Fibroblast of skin of scalp (primary cell): ENCODE data around the gene CDK18.
A peak's percentile ranks its signal among the peaks of the same experiment; 100 is the strongest.

Source experiments
- DNase-seq: peaks from one replicate; pipeline ENCODE4 v3.0.0-alpha.2; 2013

Gene CDK18

GRCh38 chr1:205541161-205541886 lies 36.9 kb downstream of the CDK18 start:
- DNase-seq, result no peak

DNA sequence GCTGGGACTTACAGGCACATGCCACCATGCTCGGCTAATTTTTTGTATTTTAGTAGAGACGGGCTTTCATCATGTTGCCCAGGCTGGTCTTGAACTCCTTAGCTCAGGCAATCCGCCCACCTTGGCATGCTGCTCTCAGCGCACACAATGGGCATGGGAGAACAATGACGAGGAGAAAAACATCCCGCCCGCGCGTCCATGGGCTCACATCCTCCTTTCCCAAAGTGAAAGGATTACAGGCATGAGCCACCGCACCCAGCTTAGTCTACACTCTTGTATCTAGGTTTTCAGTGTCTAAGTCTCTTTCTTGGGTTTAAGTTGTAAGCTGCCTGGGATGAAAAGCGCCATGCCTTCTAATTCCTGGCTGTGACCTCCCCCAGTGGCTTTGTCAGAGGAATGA lies 37.9 kb downstream of the CDK18 start:
- no peak for DNase-seq

GRCh38 chr1:205543351-205544301 lies 39.2 kb downstream of the CDK18 start:
- DNase-seq, result peak; percentile 84

DNA sequence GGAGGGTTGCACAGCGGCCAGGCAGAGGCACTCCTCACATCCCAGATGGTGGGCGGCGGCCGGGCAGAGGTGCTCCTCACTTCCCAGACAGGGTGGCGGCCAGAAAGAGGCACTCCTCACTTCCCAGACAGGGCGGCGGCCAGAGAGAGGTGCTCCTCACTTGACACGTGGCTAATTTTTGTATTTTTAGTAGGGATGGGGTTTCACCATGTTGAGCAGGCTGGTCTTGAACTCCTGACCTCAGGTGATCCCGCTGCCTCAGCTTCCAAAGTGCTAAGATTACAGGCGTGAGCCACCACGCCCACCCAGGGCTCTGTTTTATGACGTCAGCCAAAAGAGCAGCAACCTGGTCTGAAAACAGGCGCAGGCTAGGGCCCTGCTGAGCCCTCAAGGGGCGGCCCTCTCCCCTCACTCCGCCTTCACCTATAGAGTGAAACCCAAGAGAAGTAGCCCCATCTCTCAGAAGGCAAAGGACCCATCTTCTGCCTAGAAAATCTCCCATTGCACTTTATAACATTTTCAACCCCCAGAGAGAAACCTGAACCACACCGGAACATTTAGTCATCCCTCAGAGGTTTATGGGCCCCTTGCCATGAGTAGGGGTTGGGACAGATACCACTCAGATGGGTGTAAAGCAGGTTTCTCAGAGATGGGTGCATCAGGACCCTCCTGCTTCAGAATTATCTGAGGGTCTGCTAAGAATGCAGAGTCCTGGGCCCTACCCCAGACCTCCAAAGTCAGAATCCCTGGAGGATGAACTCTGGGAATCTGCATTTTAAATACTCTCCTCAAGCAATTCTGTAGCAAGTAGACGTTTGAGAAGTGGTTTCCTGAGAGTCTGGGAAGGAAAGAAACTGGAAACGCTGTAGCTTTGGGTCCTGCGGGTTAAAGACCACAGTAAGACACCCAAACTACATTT lies 40.8 kb downstream of the CDK18 start:
- no peak for DNase-seq

DNA sequence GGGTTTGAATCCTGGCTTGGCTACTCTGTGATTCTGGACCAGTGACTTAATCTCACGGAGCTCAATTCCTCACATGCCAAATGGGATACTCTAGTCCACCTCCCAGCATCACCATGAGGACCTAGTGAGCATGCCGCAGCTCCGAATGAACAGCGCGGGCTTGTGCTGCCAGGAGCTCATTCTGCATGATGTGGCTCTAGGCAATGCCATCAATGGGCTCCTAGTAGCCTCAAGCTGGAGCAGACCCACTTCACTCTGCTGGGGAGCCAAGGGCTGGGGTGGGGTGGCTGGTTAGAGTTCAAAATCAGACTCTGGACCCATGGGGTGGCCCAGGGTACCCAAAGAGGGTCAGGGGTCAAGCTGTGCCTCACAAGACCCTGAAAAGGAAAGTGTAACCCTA lies 41.5 kb downstream of the CDK18 start:
- DNase-seq, result no peak

DNA sequence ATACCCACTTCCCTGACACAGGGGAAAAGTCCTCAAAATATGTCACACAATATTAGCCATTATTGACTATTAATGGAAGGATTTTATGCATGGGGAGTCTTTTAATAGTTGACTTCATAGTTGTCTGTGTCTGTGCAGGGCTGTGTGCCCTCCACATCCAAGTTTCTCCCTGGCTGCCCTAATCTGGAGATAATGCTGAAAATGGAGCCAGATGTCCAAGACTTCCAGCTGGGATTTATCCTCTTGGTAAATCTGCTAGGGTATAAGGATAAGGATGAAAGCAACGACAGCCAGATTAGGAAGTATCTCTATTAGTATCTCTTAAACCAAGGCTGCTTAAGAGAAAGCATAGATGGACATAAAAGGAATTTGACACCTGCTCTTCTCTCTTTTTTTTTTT lies 42.1 kb downstream of the CDK18 start:
- DNase-seq, result no peak

GRCh38 chr1:205547936-205548827 lies 43.7 kb downstream of the CDK18 start:
- DNase-seq, result no peak

DNA sequence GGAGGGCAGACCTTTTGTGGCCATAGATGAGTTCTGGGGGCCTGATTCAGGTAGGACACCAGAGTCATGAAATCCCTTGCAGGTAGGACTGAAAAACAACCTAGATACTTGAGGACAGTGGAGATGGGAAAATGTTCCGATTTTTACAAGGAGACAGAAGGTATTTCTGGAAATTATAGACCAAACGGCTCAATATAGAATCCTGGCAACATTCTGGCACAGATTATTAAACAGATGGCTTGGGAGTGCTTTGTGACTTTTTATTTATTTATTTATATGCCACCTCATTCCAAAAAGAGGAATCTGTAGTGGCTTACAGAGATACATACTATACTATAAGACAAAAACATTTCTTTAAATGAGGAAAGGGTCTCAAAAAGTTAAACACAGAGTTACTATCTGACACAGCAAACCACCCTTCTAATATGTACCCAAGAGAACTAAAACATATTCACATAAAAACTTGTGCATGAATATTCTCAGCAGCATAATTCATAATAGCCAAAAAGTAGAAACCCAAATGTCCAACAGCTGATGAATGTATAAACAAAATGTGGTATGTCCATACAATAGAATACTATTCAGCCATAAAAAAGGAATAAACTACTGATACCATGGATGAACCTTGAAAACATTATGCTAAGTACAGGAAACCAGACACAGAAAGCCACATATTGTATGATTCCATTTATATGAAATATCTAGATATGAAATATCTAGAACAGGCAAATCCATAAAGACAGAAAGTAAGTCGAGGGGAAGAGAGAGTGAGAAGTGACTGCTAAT lies 49.8 kb downstream of the CDK18 start:
- no peak for DNase-seq

DNA sequence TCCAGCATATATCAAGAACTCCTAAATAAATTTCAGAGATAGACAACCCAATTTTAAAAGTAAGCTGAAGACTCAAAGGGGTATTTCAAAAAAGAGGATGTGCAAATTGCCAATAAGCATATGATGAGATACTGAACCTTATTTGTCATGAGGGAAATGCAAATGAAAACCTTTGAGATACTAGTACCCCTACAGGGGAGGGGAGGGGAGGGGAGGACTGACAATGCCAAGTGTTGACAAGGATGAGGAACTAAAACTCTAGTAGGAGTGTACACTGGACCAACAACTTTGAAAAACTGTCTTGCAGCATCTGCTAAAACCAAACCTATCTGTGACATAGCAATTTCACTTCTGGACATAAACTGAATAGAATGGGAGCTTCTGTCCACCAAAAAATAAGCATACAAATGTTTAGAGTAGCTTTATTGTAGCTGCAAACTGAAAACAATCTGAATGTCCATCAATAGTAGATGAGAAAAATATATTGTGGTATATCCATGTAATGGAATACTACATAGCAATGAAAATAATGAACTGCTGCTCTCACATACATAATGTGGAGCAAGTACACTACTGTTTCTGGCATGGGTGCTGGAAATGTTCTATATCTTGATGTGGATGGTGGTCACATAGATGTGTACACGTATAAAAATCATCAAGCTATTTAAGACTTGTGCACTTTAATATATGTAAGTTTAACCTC lies 57.2 kb downstream of the CDK18 start:
- no peak for DNase-seq

GRCh38 chr1:205563927-205564441 lies 59.5 kb downstream of the CDK18 start:
- DNase-seq, result no peak

DNA sequence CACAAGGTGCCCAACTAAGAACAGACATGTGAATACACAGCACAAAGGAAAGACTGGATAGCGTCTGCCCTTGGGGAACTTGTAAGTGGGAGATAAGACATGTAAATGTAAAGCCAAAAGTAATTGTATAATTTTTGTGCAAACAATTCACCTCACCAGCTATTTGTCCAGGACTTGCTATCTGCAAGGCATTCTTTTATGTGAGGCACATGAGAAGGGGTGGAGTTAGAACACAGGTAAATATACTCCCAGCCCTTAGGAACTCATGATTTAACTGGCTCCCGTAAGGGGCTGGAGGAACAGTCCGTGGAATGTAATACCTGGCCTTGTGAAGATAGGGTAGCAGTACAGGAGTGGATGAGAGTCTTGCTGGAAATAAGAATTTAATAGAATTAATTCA lies 61.3 kb downstream of the CDK18 start:
- DNase-seq, result no peak

GRCh38 chr1:205567716-205568115 lies 63.2 kb downstream of the CDK18 start:
- no peak for DNase-seq

GRCh38 chr1:205568135-205568468 lies 63.6 kb downstream of the CDK18 start:
- no peak for DNase-seq

DNA sequence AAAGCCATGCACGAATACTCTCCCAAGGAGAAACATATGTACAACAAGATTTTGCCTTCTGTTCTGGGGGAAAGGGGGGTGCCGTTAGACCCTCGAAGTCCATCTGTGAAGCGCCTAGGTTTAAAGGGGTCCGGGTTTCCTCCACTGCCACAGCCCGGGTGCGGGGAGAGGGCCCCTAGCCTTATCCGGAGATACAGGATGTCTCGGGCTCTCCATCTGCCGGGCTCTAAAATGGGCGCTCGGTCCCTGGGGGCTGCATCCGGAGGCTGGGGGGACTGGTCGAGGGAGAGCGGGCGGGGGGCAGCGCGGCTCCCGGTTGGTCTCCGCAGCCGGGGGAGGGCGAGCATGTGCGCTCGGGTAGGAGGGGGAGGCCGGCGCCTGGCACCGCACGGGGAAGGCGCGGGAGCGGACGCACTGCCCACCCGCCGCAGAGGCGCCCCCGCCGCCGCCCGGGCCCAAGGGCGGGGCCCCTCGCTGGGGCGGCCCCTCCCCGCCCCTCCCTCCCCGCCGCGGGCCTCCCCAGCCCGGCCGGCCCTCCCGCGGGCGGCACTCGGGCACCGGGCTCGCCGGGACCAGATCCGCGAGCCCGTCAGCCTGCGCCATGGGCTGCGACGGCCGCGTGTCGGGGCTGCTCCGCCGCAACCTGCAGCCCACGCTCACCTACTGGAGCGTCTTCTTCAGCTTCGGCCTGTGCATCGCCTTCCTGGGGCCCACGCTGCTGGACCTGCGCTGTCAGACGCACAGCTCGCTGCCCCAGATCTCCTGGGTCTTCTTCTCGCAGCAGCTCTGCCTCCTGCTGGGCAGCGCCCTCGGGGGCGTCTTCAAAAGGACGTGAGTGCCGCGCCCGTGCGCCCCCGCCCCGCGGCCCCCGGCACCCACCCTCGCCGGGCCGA lies 64.2 kb downstream of the CDK18 start:
- no peak for DNase-seq

GRCh38 chr1:205569411-205570172 lies 65.1 kb downstream of the CDK18 start:
- no peak for DNase-seq

GRCh38 chr1:205570173-205570501 lies 65.7 kb downstream of the CDK18 start:
- no peak for DNase-seq

DNA sequence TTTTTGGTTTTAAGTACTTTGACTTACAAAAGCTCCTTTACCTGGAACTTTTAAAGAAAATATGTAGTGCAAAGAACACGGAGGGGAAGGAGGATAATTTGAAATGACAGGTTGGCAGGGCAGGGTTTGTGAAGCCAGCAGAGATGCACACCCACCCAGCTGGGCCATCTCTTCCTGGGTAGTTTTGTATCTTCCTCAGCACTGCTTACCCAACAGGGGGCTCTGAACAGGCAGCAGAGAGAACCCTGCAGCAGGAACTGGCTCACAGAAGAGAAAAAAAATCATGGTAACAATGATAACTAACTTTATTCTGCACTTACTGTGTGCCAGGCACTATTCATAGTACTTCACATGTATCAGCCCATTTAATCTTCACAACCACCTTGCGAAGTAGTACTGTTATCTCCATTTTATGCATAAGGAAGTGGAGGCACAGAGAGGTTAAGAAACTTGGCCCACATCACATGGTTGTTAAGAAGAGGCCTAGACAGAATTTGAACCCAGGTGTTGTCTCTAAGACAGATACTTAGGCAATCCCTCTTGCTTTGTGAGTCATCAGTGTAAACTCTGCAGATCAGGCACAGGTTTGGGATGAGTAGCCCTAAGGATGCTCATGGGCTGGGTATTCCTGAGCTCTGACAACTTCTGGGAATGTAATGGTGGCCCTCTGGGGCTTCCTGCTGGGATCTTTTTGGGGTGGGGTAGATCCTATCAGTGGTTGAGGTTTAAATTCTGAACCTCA lies 66.5 kb downstream of the CDK18 start:
- no peak for DNase-seq

DNA sequence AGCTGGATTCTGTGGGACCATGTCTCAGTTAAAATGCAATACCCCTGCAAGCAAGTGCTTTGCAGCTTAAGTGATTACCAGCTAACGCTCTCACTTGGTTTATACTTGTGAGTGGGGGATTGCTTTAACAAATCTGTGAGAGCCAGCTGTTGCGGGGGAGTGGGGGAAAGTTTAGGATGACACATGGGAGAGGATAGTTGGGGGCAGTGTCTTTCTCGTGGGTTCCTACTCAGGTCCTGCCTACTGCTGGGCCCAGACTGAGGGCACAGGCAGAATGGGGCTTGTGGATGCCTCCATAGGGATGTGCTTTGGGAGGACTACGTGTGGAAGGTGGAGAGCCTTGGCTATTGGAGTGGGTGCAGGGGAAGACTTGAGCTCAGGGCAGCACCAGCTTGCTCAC lies 67.3 kb downstream of the CDK18 start:
- DNase-seq, result no peak
